GM19238 (cell line): ENCODE results near the gene ANAPC16.
"Not testable (repeated sequence)": the region's sequence is repeated elsewhere in the genome, so short reads cannot be mapped to it uniquely, and the experiment has no call there.

ENCODE experiments used
- DNase-seq: peaks from one replicate; pipeline ENCODE4 v3.0.0; 2011; ENCODE audit warnings: low spot score; ENCODE audit not compliant: insufficient read length

The ANAPC16 gene

DNA sequence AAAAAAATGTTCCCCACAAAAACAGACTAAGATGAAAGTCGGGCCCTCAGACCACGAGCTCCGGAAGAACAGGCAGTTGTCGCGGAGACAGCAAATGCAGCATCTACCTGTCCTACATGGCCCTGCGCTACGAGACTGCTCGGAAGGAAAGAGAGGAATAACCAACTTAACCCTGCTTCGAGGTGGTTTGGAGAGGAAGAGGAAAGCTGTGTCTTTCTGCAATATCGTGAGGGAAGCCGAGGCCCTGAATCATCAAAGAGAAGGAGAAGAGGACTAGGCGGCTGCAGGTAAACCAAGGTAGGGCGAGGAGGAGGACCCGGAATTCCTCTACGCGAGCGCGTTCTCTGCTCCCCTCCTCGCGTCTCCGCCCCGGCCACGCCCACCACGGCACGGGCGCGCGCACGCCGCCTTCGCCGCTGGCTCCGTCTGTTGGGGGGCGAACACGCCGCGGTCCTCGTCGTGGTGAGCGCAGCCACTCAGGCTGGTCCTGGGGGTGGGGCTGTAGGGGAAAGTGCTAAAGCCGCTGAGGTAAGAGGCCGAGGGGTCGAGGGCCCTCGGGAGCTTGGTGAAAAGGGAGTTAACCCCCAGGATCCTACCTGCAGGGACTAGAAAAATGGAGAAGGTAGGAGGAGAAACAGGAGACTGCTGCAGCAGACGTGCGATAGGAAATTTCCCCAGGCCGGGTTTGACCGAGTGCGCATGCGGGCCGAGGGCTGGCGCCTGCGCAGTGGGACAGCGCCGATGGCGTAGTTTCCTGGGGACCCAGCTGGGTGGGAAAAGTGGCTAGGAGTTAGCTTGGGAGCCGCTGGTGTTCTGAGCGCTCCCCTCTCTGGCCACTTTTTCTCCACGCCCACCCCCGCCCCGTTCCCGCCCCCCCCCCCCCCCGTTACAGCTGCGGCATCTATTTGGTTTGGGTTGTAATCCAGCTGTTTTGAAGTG lies at the start of gene ANAPC16, which contains the start of gene ASCC1:
TSS of gene ANAPC16 (plus strand) at position 402 of the 939 bp plus-strand sequence. CDS start 7,903 bp downstream, outside the sequence.
TSS of gene ASCC1 (minus strand) at position 666 of the 939 bp plus-strand sequence. CDS start 2,978 bp downstream, outside the sequence.
- peak; percentile 74 for DNase-seq

- no peak for DNase-seq
Measured at GRCh38 chr10:72167118-72167517, 48.7 kb upstream of the ANAPC16 start.

DNA sequence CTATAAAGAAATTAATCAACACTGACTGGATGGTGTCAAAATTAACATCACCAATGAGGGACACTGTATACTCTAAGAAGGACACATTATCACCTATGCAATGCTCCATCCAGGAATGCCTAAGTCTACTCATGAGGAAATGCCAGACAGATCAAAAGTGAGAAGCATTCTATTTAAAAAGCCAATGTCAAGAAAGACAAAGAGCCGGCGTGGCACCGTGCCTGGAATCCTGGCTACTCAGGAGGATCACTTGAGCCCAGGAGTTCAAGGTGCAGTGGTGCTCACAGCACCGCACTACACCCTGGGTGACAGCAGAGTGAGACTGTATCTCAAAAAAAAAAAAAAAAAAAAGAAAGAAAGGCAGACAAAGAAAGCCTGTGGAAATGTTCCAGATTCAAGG lies 45.5 kb upstream of the ANAPC16 start:
- DNase-seq = no peak

DNA sequence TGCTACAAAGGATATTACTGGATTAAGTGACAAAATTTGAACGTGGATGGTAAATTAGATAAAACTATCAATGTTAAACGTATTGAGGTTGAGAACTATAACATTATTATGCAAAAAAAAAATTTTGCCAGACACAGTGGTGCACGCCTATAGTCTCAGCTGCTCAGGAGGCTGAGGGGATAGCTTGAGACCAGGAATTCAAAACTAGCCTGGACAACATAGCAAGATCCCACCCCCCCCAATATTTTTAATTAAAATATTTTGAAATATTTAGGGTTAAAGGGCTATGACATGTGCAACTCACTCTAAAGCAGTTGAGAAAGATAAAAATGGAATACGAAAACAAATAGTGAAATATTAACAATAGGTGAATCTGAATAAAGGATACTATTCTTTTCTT lies 45.1 kb upstream of the ANAPC16 start:
- DNase-seq = no peak

DNA sequence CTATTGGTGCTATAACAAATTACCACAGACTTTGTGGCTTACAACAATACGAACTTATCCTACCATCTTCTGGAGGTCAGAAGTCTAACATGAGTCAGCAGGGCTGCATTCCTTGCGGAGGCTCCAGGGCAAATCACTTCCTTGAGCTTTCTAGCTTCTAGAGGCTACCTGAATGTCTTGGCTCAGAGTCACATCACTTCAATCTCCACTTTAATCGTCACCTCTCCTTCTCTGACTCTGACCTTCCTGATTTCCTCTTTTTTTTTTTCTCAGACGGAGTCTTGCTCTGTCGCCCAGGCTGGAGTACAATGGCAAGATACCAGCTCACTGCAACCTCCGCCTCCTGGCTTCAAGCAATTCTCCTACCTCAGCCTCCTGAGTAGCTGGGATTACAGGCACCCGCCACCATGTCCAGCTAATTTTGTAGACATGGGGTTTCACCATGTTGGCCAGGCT lies 44.6 kb upstream of the ANAPC16 start:
- no peak for DNase-seq

GRCh38 chr10:72173262-72173618 lies 42.6 kb upstream of the ANAPC16 start:
- no peak for DNase-seq

DNA sequence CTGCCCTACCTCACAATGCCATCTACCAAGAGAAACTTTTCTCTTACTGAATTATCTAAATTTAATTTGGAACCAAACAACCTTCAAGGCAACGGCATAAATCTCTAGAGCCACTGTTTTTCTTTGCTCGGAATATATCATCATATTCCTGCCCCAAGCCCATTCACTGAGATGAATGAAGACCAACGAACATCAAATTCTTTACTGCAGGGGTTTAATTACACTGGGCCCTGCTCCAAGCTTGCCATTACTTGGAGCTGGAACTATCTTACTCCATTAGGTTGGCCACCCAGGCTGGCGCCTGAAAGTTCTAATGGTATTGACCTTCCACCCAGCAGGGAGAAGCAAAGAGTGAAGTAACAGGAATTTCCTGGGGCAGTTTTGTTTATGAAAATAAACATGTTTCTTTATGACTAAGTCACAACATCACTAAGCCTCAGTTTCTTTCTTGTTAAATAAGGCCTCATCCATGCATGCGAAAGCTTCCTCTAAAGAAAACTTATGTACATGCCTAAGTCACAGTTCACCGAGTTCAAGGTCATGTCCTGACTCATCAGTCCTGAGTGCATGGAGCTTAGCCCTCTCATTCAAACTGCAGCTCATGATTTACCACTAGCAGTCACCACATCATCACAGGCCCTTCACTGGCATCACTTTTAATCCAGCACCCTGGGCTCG lies 42.1 kb upstream of the ANAPC16 start:
- no peak for DNase-seq

- DNase-seq = no peak
Measured at GRCh38 chr10:72174297-72174662, 41.5 kb upstream of the ANAPC16 start.

GRCh38 chr10:72175149-72175548 lies 40.7 kb upstream of the ANAPC16 start:
- DNase-seq = no peak

DNA sequence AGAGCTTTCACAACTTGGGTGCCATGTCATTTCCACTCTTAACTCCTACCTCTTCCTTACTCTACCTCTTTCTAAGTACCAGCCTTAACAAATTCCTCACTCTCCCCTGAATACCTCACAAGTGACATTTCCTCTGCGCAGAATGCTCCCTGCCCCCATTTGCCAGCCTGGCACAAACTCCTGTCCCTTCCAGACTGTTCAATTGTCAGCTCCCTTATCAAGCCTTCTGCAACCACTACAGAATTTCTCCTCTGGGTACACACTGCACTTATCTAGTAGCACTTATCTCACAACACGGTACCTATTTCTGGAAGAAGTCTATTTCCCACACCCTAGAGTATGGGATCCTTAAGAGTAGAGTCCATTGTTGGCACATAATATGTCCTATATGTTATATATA lies 39.1 kb upstream of the ANAPC16 start:
- DNase-seq = no peak

DNA sequence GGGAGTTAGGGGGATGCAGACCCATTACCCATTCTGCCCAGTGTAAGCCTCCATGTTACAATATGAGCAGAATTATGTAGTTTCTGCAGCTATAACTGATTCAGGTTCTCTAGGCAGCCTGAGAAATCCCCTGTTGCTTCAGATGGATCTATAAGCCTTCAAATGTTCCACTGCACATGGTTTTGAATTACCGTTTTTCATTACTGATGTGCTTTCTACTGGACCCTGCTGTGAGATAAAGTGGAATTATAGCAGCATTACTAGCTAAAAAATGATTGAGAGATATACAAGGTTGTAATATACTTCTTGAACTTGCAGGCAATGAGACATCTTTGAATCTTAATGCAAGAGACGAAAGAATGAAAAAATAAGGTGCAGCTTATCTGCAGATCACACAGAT lies 38.4 kb upstream of the ANAPC16 start:
- DNase-seq = no peak

- DNase-seq = no peak
Measured at GRCh38 chr10:72184156-72184555, 31.7 kb upstream of the ANAPC16 start.

- DNase-seq = no peak
Measured at GRCh38 chr10:72186258-72186981, 29.4 kb upstream of the ANAPC16 start.

DNA sequence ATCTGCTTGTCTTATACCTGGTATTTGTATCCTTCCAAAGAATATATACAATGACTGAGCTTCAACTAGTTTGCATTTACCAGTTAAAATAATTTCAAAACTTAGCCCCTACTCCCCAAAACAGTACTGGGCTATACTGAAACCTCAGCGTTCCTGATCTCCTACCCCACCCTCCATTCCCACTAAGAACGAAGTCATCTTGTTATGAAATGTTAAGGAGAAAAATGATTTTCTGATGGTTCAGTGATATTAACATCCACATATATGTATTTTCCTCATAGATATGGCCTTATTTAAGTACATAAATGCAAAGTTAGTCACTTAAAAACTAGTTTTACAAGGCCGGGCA lies 28.9 kb upstream of the ANAPC16 start:
- no peak for DNase-seq

DNA sequence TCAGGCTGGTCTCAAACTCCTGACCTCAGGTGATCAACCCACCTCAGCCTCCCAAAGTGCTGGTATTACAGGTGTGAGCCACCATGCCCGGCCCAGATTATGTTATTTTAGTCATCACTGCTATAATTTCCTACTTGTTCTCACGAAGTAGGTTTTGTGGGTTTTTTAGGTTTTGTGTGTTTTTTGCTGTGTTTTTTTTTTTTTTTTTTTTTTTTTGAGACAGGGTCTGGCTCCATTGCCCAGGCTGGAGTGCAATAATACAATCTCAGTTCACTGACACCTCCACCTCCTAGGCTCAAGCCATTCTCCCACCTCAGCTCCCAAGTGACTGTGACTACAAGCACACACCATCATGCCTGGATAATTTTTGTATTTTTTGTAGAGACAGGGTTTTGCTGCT lies 20.9 kb upstream of the ANAPC16 start:
- DNase-seq = no peak

- DNase-seq = no peak
Measured at GRCh38 chr10:72200883-72201282, 14.9 kb upstream of the ANAPC16 start.

DNA sequence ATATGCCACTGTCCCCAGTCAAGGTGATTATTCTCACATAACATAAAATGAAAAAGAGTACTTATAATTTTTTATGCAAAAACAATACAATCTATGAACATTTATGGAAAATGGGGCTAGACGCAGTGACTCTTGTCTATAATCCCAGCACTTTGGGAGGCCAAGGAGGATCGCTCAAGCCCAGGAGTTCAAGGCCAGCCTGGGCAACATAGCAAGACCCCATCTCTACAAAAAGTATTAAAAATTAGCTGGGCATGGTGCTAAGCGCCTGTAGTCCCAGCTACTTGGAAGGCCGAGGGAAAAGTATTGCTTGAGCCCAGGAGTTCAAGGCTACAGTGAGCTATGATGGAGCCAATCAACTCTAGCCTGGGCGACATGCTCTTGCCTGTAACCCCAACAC lies 14.5 kb upstream of the ANAPC16 start:
- no peak for DNase-seq

- no peak for DNase-seq
Measured at GRCh38 chr10:72204296-72204695, 11.5 kb upstream of the ANAPC16 start.

DNA sequence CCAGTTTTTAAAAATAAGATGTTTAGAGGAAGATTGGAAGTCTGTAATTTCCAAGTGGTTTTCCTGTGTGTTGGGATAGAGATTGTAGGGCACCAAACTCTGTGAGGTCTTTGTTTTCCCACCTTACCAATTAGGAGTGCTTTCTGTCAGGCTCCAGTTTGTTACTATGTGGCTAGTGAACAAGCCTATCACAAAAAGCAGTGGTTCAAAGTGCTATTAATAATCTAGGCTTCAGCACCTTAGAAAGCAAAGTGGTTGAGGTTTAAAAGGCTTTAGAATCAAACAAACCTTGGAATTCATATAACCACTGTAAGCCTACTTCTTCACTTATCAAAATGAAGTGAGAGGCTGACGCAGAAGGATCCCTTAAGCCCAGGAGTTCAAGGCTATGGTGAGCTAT lies 11.1 kb upstream of the ANAPC16 start:
- no peak for DNase-seq

DNA sequence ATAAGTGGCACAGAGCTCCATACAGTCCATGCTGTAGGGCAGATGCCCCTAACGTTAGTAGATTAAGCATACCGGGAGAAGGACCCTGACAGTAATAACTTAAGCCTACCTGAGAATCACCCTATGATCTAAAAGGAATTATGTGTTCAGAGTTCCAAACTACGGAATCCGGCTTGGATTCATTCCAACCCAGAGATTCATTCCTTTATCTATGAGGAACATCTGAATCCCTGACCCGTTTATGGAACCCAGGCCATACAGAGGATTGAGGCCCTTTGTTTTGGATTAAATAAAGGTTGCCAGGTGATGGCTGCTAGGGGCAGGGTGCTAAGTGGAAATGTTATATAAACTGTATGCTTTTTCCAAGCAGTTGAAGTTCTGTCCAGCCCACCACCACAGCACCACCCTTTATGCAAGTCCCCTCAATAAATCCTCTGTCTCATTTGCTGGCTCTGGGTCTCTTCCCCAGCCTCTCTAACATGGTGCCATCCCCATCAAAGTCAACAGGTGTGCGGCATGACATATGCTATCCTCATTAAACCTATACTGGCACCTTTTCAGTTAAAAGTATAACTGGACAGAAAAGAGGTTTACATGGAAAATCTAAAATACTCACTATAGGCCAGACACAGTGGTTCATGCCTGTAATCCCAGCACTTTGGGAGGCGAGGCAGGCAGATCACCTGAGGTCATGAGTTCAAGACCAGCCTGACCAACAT lies 9.1 kb upstream of the ANAPC16 start:
- no peak for DNase-seq

DNA sequence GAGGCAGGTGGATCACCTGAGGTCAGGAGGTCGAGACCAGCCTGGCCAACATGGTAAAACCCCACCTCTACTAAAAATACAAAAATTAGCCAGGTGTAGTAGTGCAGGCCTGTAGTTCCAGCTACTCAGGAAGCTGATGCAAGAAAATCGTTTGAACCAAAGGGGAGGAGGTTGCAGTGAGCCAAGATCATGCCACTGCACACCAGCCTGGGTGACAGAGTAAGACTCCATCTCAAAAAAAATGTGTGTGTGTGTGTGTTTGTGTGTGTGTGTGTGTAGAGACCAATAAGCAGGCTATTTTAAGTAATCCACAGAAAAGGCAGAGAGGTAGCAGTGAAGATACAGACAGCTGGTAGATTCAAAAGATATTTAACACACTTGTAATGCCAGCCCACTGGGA lies 7.3 kb upstream of the ANAPC16 start:
- not testable (repeated sequence) for DNase-seq
